Measurements from ENCODE around the gene STRIP1.

GRCh38 chr1:110047463-110047862 is 13.0 kb downstream of the STRIP1 start:
- no peak for TF ChIP-seq POLR2A (IDR thresholded peaks at IDR 0.05; ENCODE audit: low read depth)
- TF ChIP-seq CTCF (IDR thresholded peaks at IDR 0.05) = no peak
- no peak for TF ChIP-seq POLR2AphosphoS5 (IDR thresholded peaks at IDR 0.05)
- no peak for TF ChIP-seq EP300 (IDR thresholded peaks at IDR 0.05)
